Right lobe of liver (tissue), 4 donors: ENCODE data around the gene FREM3.

Experiments used
- POLR2A ChIP-seq: fragments of 450-650 bp; IDR thresholded peaks from one replicate; pipeline ENCODE4 v1.6.1; 2017; ENCODE audit warnings: antibody characterized with exemption, mild to moderate bottlenecking
- TF ChIP-seq, protein P1 (sequence below), 4 donors: fragments of 200-600 bp in 3 of 4; fragments of 450-650 bp in 1 of 4; IDR thresholded peaks; one replicate each; pipeline versions ENCODE4 v1.5.1 to v1.8.0; 2016 to 2022; ENCODE audit warnings: antibody characterized with exemption in 4 of 4, mild to moderate bottlenecking in 2 of 4
- donor health status: DM: no; HTN: no; CAD: no.
- donor health status: DM: no; HTN: no; CAD: no.
- donor health status: DM: no; HTN: yes; CAD: no.

DNA sequence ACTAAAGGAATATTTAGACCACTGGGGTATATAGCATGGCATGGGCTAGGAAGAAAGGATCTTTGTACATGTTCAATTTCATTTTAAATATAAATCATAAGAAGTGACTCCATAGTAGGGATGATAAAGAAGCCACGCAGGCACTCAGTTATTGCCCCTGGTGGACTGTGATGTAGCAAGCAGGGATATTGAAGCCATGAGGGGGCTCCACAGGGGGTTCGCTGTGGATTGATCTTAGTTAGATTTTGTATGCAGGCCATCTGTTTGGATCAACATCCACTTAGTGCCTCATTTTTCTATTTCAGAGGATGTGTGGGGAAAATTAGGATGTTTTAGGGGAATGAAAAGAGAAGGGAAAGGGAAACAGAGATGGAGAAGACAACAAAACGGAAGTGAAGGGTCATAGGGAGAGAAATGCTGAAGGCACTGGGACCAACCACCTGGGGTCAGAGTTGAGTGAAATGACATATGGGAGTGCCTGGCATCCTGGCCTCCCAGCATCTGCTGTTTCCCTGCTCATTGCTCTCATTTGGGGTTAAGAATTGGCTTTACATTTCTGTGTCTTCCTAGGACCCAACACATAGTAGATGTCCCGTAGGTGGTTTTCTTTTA, 11.2 kb upstream of the FREM3 start:
- TF ChIP-seq, protein P1, sequence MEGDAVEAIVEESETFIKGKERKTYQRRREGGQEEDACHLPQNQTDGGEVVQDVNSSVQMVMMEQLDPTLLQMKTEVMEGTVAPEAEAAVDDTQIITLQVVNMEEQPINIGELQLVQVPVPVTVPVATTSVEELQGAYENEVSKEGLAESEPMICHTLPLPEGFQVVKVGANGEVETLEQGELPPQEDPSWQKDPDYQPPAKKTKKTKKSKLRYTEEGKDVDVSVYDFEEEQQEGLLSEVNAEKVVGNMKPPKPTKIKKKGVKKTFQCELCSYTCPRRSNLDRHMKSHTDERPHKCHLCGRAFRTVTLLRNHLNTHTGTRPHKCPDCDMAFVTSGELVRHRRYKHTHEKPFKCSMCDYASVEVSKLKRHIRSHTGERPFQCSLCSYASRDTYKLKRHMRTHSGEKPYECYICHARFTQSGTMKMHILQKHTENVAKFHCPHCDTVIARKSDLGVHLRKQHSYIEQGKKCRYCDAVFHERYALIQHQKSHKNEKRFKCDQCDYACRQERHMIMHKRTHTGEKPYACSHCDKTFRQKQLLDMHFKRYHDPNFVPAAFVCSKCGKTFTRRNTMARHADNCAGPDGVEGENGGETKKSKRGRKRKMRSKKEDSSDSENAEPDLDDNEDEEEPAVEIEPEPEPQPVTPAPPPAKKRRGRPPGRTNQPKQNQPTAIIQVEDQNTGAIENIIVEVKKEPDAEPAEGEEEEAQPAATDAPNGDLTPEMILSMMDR (IDR thresholded peaks at IDR 0.05) = no peak
- TF ChIP-seq POLR2A = no peak
